GM18502 (cell line): ENCODE results near the gene C17orf113.

Experiments
- ATAC-seq: cut with Tn5 transposase; IDR thresholded peaks from one replicate; pipeline ENCODE4 v1.9.1; 2021; ENCODE audit warnings: mild to moderate bottlenecking; ENCODE audit not compliant: unreplicated experiment, poor library complexity

Gene C17orf113

GRCh38 chr17:42050393-42051012 lies at the start of gene C17orf113:
C17orf113 (minus strand) TSS chr17:42050601; CDS start chr17:42043376, 7,225 bp downstream.
- no peak for ATAC-seq

- no peak for ATAC-seq
These were observed 48.5 kb upstream of the C17orf113 start for GRCh38 chr17:42098730-42099399.

GRCh38 chr17:42097691-42098631 lies 47.6 kb upstream of the C17orf113 start, which contains the start of gene ZNF385C:
ZNF385C (minus strand) TSS chr17:42098473; CDS start chr17:42063056, 35,417 bp downstream.
- no peak for ATAC-seq

- no peak for ATAC-seq
These were observed 46.1 kb upstream of the C17orf113 start for GRCh38 chr17:42096360-42097111.

GRCh38 chr17:42094375-42095069 lies 44.1 kb upstream of the C17orf113 start:
- no peak for ATAC-seq

- ATAC-seq: no peak
These were observed 42.5 kb upstream of the C17orf113 start for GRCh38 chr17:42092939-42093338.

- no peak for ATAC-seq
These were observed 40.8 kb upstream of the C17orf113 start for GRCh38 chr17:42090964-42091790.

GRCh38 chr17:42088736-42089135 lies 38.3 kb upstream of the C17orf113 start:
- ATAC-seq: no peak

- no peak for ATAC-seq
These were observed 37.6 kb upstream of the C17orf113 start for GRCh38 chr17:42087736-42088705.

GRCh38 chr17:42087042-42087701 lies 36.8 kb upstream of the C17orf113 start:
- ATAC-seq: no peak

GRCh38 chr17:42081516-42082129 lies 31.2 kb upstream of the C17orf113 start:
- ATAC-seq: no peak

- ATAC-seq: no peak
These were observed 29.1 kb upstream of the C17orf113 start for GRCh38 chr17:42079541-42079940.

GRCh38 chr17:42078396-42079043 lies 28.1 kb upstream of the C17orf113 start:
- no peak for ATAC-seq

GRCh38 chr17:42077755-42078154 lies 27.4 kb upstream of the C17orf113 start:
- ATAC-seq: no peak

GRCh38 chr17:42076797-42077559 lies 26.6 kb upstream of the C17orf113 start:
- ATAC-seq: no peak
